Stimulated activated naive CD8-positive, alpha-beta T cell treated with anti-CD3 and anti-CD28 coated beads, Interleukin-15, Interleukin-2, amounts not matched to agents 100 U/mL and 50 U/mL, for 24 hours (primary cell): Measurements from ENCODE around the gene DEPDC4.
A peak's percentile ranks its signal among the peaks of the same experiment; 100 is the strongest.

Source experiments
- ATAC-seq: fragments of 150-1000 bp; cut with Tn5 transposase; one replicate; pipeline ENCODE4 v1.10.0; 2021
- DNase-seq: peaks from one replicate; pipeline ENCODE4 v3.0.0; 2021

Gene DEPDC4

GRCh38 chr12:100213016-100213891 lies 53.6 kb downstream of the DEPDC4 start:
- no peak for ATAC-seq
- no peak for DNase-seq

- ATAC-seq (no peak), DNase-seq (no peak)
Observed at GRCh38 chr12:100211698-100212097, 55.2 kb downstream of the DEPDC4 start.

GRCh38 chr12:100208834-100209233 lies 58.0 kb downstream of the DEPDC4 start:
- no peak for ATAC-seq
- no peak for DNase-seq

DNA sequence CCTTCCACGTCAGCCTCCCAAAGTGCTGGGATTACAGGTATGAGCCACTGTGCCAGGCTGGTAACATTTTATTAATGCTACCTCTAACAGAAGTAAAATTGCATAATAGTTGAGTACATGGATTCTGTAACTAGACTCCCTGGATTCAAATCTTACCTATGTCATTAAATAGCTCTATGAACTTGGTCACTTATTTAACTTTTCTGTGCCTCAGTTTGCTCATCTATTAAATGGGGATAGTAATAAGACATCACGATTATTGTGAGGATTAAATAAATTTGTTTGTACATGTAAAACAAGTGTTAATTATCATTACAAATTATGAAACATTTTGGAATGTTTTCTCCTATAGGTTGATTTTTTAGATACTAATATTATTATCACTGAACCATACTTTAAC lies 59.6 kb downstream of the DEPDC4 start:
- no peak for DNase-seq
- no peak for ATAC-seq

DNA sequence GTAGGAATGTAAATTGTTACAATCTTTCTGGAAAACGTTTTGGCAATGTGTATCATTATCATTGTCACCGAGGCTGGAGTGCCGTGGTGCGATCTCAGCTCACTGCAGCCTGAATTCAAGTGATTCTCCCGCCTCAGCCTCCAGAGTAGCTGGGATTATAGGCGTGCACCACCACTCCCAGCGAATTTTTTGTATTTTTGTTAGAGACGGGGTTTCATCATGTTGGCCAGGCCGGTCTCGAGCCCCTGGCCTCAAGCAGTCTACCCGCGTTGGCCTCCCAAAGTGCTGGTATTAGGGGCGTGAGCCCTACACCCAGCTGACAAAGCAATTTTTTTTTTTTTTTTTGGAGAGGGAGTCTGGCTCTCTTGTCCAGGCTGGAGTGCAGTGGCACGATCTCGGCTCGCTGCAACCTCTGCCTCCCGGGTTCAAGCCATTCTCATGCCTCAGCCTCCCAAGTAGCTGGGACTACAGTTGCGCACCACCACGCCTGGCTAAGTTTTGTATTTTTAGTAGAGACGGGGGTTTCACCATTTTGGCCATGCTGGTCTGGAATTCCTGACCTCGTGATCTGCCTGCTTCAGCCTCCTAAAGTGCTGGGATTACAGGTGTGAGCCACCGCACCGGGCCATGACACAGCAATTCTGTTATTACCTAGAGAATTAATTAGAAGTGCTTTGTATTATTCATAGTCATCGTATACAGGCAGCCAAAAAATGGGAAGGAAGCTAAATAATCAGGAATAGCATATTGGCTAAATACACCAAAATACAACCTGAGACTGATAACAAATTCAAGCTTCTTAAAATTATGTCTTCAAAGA lies 65.1 kb downstream of the DEPDC4 start:
- DNase-seq = no peak
- ATAC-seq = no peak

GRCh38 chr12:100200463-100201181 lies 66.3 kb downstream of the DEPDC4 start, which contains the start of gene ACTR6:
Gene ACTR6 (plus strand): TSS chr12:100200815. CDS start chr12:100200852, 37 bp downstream.
- ATAC-seq = peak; percentile 89

GRCh38 chr12:100199347-100200149 lies 67.3 kb downstream of the DEPDC4 start:
- DNase-seq (peak; percentile 80), ATAC-seq (peak; percentile 74)

More at GRCh38 chr12:100200463-100201181, 66.3 kb downstream of the DEPDC4 start, which contains the start of gene ACTR6:
- peak; percentile 96 for DNase-seq

GRCh38 chr12:100199023-100199346 lies 67.9 kb downstream of the DEPDC4 start:
- no peak for ATAC-seq
- no peak for DNase-seq

- no peak for DNase-seq
- no peak for ATAC-seq
Observed at GRCh38 chr12:100197486-100197885, 69.4 kb downstream of the DEPDC4 start.

- ATAC-seq (no peak), DNase-seq (no peak)
Observed at GRCh38 chr12:100193085-100193484, 73.8 kb downstream of the DEPDC4 start.
